ENCODE data around the gene HCN1.
"Not testable (repeated sequence)": the region's sequence is repeated elsewhere in the genome, so short reads cannot be mapped to it uniquely, and the experiment has no call there.

The HCN1 gene

DNA sequence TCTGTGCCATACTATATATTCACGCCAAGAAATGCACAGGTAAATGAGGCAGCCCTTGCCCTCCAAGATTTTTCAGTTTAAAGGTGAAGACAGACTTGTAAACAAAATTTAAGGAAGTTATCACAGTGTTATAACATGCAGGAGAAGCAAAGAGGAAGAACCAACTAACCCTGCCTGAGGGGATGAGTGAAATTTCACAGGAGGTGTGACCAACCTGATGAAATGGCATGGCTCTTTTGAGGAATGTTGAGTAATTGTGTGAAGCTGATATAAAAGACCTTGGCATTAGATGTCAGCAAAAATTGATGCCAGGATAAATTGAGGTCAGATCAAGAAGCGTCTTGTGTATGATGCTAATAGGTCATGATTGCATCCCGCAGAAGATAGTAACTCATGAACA, 86.5 kb downstream of the HCN1 start:
- DNase-seq = no peak

DNA sequence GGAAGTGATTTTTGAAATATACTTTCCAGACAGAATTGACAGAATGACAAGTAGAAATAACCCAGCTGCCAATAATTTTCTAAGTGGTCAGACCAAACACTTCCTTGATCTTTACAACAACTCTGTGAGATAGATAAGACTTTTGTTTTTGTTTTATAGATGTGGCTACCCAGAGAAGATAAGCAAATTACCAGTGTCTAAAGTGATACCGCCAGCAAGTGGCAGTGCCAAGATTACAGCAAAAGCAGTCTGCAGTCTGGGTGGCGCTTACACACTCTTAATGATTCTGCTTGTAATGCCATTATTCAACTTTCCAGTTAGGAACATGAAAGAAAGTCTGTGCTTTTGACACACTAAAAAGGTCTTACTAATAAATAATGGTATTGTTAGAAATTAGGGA, 92.1 kb downstream of the HCN1 start:
- DNase-seq = no peak

DNA sequence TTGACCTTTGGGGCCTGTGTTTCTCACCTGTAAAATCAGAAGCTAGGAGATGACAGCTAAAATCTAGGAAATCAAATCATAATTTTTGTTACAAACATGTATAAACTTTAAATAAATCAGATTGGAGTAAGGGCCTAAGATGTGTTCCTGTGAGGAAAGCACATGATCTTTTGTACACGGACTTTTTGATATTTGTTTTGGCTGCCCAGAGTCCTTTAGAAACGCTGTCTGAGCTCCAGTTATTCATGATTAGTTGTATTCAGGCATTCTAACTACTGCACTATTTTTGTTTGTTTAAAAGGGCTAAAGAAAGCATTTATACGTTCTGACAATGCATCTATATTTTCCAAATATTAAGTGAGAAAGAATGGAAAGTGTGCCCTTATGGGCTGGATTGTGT, 94.8 kb downstream of the HCN1 start:
- DNase-seq = no peak

DNA sequence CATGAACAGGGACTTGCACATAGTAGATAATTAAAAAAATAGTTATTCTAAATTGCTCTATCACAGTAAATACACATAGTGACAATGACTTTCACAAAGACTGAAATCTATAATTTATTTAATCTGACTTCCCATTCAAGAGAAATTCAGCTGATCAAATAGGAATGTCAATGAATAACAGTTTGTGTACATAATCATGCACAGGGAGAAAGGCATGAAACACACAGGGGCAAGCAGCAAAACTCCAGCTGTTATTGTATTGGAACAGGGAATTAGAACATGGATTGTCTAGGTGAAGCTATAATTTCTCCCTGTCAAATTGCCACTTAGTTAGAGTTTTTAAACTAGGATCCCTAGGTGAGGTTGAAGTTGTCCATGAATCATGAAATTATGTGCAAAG, 99.9 kb downstream of the HCN1 start:
- peak; percentile 22 for DNase-seq

DNA sequence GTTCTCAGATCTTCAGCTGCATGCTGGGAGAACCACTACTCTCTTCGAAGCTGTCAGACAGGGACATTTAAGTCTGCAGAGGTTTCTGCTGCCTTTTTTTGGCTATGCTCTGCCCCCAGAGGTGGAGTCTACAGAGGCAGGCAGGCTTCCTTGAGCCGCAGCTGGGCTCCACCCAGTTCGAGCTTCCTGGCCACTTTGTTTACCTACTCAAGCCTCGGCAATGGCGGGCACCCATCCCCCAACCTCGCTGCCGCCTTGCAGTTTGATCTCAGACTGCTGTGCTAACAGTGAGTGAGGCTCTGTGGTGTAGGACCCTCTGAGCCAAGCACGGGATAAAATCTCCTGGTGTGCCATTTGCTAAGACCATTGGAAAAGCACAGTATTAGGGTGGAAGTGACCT, 110.2 kb downstream of the HCN1 start:
- DNase-seq = not testable (repeated sequence)

DNA sequence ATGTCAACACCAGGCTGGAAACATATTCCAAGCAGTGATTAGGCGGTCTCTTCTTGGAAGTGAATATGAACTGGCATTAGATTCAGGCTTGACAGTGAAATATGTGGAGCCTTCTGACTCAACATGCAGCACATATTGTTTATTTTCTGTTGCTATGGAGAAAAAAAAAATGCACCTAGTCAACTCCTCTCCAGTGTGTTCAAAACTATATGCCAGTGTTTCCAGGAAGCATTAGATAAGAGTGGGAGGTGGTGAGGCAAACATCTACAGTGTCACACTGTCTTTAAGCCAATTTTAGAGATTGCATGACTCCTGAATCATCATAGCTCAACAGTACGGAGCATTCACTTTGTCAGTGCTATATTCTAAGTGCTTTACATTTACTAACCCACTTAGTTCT, 117.9 kb downstream of the HCN1 start:
- DNase-seq = no peak

DNA sequence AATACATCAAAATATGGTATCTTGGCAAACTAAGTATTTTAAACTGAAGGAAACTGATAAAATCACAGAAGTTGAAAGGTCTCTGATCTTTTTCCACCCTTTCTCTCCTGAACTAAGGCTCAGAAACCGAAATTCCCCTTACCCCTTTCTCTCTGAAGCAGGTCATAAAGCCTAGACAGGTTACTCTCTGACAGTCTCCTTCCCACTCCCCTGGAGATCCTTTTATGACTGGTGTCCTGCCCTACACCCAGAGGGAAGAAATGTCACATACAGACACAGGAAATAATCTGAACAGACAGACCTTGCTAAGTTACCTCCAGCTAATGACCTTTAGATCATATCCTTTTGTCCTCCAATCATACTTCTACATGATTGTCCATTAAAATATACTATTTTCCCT, 127.4 kb downstream of the HCN1 start:
- no peak for DNase-seq

DNA sequence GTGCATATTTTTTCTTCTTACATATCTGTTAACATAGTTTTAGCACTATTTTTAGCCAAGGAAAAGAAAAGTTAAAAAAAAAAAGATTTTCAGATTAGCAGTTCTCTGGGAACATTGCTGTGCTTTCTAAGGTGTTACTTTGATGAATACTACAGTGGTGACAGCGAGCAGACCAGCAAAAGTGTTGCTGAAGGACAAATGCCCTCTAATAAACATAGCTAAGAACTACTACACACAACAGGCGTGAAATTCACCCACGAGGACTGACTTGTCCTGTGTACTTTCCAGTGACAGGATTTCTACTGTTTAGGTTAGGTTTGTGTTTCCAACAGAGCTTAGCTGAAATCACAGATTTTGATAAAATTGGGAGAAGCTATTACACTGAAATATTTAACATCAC, 153.8 kb downstream of the HCN1 start:
- no peak for DNase-seq

DNA sequence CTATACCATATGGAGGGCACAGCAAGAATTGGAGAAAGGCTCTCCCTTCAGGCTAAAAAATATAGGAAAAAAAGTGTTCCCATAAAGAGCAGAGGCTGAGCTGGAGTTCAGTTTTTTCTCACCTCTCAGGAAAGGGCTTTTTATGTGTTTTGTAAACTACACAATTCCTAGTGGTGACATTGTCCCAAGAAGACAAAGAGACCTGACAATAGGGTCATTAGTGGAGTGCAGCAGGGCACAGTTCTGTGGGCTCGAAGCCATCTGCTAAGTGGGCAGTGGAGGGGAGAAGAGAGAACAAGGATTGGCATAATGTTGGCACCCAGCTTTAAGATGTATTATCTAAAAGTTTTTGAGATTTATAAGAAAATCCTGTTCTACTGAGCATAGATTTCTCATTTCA, 162.5 kb downstream of the HCN1 start:
- no peak for DNase-seq

DNA sequence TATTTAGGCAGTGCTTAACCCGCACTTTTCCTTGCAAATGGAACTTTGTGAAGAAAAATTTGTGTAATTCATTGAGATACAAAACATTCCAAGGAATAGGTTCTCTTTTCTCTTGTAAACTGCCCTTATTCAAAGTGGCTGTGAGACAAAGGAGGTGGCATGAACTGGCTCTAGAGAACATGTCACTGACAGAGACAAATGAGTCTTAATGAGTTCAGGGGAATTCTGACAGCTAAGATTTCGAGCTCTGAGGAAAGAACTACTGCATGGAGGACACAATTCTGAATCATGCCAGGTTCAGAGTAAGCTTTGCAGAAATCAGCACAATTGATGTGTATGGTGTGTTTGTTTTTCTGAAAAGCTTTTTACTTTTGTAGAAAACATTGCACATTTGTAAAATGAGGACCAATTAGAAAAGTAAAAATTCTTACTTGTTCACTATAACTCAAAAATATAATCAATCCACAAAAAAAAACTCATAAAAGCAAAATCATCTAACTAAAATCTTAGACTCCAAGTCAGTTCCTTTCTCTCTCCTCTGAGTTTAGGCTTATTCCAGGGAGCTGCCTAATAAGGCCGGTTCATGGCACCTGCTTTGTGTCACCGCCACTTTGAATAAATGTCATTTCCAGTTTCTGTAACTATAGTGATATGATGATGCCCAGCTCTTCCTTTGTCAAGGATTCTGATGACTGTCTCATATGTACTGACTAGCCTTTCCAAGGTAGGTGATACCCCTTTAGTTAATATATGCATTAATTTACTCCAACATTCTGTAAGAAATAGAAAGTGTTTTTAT, 163.2 kb downstream of the HCN1 start:
- no peak for DNase-seq

DNA sequence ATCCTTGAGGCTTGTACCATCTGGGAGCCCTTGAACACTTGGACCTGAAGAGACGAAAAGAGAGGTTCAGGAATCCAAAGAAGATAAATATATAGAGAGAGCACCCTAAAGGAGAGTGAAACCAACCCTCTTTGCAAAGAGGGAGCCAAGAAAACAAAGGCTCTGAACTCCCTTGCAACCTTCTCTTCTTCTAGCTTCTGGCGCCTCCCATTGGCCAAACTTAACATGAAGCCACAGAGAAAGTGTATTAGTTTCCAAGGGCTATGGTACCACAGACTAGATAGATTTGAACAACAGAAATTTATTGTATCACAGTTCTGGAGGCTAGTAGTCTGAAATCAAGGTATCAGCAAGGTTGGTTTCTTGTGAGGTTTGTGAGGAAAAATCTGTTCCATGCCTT, 175.1 kb downstream of the HCN1 start:
- DNase-seq = peak; percentile 47

DNA sequence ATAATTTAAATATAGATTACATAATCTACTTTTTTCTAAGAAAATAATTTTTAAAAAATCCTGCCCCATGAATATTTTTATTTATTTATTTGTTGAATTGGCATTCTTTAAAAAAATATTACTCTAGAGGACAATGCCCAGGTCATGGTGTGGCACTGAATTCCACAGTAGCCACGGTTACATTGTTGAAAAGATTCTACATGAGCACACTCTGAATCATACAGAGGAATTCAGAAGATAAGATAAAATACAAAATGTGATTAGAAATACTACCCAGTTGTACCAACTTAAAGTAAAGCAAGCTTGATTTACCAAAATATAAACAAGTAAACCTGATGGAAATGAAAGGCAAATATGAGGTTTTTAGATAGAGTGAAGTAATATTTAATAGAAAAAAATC, 183.7 kb downstream of the HCN1 start:
- DNase-seq = no peak

DNA sequence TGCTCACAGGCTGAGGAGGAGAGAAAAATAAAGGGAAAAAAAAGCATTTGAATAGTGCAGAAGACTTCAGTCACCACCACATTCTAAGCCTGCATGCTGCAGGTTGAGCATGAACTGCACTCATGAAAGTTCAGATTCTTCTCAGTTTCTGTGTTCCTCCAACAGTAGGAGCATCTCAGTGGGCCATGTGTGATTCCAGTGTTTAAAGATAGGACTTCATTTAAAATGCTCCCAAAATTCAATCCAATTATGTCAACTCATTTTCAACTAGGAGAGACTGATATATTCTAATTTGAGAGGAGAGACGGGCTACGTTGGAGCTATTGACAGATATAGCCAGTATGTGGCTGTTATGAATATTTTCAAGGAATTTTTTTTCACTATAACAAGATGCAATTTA, 186.8 kb downstream of the HCN1 start:
- no peak for DNase-seq

DNA sequence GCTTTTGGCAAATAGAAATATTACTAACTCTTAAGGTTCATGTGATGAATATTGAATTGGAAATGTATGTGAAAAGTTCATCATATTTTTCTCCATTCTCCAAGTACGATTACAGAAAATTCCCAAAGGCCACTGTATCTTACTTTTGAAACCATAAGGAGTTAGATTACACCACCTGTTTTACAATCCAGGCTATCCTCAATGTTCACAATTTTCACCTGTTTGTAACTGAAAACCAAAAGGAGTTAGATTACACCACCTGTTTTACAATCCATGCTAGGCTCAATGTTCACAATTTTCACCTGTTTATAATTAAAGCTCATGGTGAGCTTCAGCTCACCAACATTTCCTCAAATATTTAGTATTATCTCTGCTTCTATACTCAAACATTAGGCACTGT, 188.0 kb downstream of the HCN1 start:
- DNase-seq = peak; percentile 69

DNA sequence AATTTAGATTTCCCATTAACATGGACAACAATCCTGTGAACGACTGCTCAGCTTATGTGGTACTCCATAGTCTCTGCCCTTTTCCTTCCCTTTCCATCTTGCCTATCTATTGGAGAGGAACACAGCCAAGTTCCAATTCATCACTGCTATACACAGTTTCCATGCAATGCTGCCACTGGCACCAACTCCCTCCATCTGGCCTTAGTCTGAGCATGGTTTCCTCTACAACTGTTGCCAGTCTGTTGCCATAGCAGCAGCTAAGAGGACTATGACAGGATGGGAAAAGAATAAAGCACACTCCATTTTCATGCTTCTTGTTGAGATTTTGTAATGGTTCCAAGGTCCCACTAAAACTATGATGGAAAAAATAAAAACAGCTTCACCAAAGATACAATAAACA, 189.0 kb downstream of the HCN1 start:
- DNase-seq = peak; percentile 77

DNA sequence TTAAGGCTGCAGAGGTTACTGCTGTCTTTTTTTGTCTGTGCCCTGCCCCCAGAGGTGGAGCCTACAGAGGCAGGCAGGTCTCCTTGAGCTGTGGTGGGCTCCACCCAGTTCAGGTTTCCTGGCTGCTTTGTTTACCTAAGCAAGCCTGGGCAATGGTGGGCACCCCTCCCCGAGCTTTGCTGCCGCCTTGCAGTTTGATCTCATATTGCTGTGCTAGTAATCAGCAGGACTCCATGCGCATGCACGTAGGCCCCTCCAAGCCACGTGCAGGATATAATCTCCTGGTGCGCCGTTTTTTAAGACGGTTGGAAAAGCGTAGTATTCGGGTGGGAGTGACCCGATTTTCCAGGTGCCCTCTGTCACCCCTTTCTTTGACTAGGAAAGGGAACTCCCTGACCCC, 197.2 kb downstream of the HCN1 start:
- DNase-seq = not testable (repeated sequence)

DNA sequence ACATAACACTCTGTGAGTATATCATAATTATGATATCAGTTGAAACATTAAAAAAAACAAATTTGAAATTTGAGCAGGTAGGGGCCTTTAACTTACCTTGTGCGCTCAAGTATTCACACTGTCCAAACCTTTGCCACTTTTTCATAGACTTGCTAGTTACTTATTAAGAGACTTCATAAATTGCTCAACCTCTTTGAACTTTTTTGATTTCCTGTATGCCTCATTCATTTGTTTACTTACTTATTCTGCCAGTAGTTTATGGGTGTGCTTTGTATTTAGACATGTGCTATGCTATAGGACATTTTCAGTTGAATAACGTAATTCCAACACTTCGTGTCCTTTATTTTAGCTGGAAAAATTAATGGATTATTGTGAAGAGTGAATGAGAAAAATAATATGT, 204.8 kb downstream of the HCN1 start:
- DNase-seq = no peak

DNA sequence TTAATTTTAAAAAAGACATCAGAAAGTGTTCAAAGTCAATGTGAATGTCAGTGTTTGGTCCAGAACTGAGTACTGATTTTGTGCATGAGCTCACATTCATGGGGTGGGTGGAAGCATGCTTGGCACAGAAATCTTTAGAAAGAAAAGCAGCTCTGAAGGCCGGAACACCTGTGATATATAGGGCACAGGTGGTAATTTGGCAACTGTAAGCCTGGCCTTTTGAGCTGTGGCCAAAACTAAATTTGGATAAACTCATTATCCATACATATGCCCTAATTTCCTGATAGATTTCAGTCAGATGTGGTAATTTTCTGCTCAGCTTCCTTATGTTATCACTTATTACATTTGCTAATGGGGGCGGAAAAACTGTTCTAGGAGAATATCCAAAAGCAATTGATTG, 211.4 kb downstream of the HCN1 start:
- no peak for DNase-seq

DNA sequence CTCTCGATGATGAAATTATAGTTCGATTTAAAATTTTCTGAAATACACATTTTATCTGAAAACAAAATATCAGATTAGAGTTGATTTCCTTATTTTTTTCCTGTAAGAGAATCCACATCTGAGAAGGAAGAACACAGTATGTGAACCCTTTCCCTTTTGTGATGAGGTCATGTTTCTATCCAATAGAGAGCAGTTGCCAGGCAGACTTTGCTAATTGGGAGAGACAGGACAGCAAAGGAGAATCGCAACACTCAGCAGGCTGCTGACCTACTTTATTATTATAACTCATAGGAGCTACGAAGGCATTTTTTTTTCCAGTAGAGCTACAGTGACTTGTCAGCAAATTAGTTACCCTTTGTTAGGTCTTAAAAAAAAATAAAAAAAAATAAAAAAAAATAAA, 242.1 kb downstream of the HCN1 start:
- DNase-seq = peak; percentile 17

DNA sequence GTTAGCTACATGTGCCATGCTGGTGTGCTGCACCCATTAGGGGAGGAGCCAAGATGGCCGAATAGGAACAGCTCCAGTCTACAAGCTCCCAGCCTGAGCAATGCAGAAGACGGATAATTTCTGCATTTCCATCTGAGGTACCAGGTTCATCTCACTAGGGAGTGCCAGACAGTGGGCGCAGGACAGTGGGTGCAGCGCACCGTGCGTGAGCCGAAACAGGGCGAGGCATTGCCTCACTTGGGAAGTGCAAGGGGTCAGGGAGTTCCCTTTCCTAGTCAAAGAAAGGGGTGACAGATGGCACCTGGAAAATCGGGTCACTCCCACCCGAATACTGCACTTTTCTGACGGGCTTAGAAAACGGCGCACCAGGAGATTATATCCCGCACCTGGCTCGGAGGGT, 251.3 kb downstream of the HCN1 start:
- DNase-seq = not testable (repeated sequence)

DNA sequence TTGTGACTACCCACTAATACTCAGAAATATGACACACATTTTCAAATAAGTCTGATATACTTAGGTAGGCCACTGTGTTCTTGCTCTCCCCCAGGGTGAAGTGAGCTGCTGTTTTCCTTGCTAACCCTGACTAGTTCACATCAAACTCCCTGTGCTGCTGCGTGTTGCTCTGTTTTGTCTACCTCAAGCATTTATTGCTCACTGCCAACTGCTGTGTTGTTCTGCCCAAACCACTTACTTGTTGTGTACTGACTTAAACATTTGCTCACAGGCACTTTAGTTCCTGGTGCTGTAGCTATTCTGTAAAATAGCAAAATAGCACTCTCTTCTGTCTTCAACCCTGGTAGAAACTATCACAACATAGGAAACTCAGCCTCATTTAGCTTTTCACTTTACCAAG, 255.7 kb downstream of the HCN1 start:
- DNase-seq = no peak

DNA sequence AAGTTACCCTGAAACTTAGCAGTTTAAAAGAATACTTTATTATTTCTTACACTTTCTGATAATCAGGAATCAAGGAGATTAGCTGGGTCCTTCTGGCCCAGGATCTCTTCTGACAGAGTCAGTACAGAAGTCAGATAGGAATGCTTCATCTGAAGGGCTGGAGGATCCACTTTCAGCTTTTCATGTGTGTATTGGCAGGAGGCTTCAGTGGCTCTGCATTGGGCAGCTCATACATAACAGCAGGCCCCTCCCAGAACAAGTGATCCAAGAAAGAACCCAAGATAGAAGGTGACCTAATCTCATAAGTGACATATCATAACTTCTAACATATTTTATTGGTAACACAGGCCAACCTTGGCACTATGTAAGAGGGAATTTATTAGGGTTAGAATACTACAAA, 258.4 kb downstream of the HCN1 start:
- DNase-seq = no peak

DNA sequence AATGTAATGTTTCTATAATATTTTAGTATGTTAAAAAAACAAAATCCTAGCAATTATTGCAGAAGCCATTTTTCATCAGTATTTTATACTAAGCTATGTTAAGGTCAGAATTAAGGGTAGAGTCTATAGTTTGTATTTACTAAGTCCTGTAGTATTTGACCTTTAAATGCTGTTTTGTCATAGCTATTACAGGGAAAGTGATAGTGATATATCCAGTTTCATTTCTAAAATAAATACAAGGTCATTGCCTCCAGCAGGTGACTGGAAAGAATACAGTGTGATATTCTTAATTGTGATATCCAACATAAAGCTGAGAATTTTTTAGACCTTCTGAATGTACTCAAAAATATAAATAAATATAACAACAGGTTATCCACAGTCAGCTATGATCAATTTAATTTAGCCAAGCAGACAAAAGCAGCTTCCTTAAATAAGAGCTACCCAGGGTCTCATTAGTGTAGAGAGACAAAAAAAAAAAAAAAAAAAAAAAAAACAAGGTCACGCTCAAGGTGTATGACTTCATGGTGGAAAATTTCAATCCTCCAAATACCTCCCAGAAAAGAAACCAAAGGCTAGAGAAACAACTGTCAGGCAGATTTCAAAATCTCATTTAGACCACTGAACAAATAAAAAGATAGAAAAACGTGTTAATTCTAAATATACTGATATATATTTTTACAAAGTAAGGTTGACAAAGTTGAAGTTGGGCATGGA, 278.7 kb downstream of the HCN1 start:
- peak; percentile 26 for DNase-seq
